ENCODE results near the gene PSMB3.
A peak's percentile ranks its signal among the peaks of the same experiment; 100 is the strongest.
"Not testable (repeated sequence)": the region's sequence is repeated elsewhere in the genome, so short reads cannot be mapped to it uniquely, and the experiment has no call there.

Gene PSMB3

DNA sequence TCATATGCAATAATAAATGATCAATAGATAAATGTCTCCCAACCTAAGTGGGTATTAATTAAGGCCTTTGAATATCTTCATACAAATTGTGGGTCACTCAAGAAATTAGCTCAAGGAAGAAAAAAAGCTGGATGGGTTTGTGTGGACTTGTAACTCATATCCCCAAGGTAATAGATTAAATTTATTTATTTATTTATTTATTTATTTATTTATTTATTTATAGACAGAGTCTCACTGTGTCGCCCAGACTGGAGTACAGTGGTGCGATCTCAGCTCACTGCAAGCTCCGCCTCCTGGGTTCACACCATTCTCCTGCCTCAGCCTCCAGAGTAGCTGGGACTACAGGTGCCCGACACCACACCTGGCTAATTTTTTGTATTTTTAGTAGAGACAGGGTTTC, 35.5 kb downstream of the PSMB3 start:
- WGBS, 2 experiments (ENCODE audit: insufficient coverage in 2 of 2), result 96 to 100% methylated on average over 3 to 4 of the region's 4 CpGs
- H3K4me1 ChIP-seq (ENCODE audit: control insufficient read depth, insufficient read depth, low read length, poor library complexity, severe bottlenecking), result peaks cover 13% of the 10 kb centered on the region
- H3K36me3 ChIP-seq (ENCODE audit: control insufficient read depth, insufficient read depth, low read length), result peaks cover 63% of the 10 kb centered on the region

DNA sequence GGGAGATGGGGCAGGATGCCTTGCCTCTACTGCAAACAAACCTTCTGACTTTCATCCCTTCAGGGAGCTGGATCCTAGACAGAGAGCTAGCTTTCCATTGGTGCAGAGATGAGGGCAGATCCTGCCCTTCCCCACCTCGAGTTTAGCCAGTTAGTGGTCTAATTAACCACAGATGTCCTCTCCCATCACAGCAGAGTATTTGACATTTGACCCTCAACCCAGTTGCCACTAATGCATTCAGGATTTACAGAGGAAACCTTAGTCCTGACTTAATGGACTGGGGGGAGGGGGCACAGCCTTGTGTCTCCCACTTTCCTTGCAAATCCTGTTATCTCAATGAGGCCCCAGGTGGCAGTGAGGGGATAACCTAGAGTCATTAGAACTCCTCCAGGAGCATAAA, 36.6 kb downstream of the PSMB3 start:
- no peaks in the 10 kb centered on the region for H3K9me3 ChIP-seq (ENCODE audit: control insufficient read depth, low read length)
- peaks cover 59% of the 10 kb centered on the region for H3K36me3 ChIP-seq (ENCODE audit: control insufficient read depth, insufficient read depth, low read length)
- peaks cover 13% of the 10 kb centered on the region for H3K4me1 ChIP-seq (ENCODE audit: control insufficient read depth, insufficient read depth, low read length, poor library complexity, severe bottlenecking)
- H3K4me3 ChIP-seq (ENCODE audit: extremely low read depth, insufficient read depth, low read length, poor library complexity, severe bottlenecking), result no peak overlapping the region
- peak overlapping the region; percentile 11 for H3K27ac ChIP-seq (ENCODE audit: low read depth, low read length, severe bottlenecking)
- 0% methylated on average over 1 of the region's 1 CpG for WGBS, 2 experiments (ENCODE audit: insufficient coverage in 2 of 2)

More for the DNA sequence above, 35.5 kb downstream of the PSMB3 start:
- not testable (repeated sequence) for H3K27ac ChIP-seq (ENCODE audit: low read depth, low read length, severe bottlenecking); H3K4me3 ChIP-seq (ENCODE audit: extremely low read depth, insufficient read depth, low read length, poor library complexity, severe bottlenecking); H3K9me3 ChIP-seq (ENCODE audit: control insufficient read depth, low read length)

DNA sequence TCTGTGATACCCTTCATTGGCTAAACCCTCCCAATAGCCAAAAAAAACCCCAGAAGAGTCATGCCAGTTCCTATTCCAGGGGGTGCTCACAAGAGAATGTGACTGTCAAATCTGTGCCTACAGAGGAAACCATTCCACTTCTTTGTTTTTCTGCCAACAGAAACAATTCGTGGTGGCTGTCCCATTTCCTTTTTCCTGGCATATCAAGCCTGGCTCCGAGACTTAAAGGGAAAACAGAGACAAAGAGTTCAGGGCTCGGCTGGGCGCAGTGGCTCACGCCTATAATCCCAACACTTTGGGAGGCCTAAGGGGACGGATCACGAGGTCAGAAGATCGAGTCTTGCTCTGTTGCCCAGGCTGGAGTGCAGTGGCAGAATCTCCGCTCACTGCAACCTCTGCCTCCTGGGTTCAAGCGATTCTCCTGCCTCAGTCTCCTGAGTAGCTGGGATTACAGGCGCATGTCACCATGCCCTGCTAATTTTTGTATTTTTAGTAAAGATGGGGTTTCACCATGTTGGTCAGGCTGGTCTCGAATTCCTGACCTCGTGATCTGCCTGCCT, 37.7 kb downstream of the PSMB3 start:
- H3K9me3 ChIP-seq (ENCODE audit: control insufficient read depth, low read length); H3K4me3 ChIP-seq (ENCODE audit: extremely low read depth, insufficient read depth, low read length, poor library complexity, severe bottlenecking); H3K27ac ChIP-seq (ENCODE audit: low read depth, low read length, severe bottlenecking): not testable (repeated sequence)
- WGBS, 2 experiments (ENCODE audit: insufficient coverage in 2 of 2), result 76 to 94% methylated on average over 8 to 12 of the region's 13 CpGs
- H3K4me1 ChIP-seq (ENCODE audit: control insufficient read depth, insufficient read depth, low read length, poor library complexity, severe bottlenecking), result peaks cover 13% of the 10 kb centered on the region
- peaks cover 59% of the 10 kb centered on the region for H3K36me3 ChIP-seq (ENCODE audit: control insufficient read depth, insufficient read depth, low read length)

DNA sequence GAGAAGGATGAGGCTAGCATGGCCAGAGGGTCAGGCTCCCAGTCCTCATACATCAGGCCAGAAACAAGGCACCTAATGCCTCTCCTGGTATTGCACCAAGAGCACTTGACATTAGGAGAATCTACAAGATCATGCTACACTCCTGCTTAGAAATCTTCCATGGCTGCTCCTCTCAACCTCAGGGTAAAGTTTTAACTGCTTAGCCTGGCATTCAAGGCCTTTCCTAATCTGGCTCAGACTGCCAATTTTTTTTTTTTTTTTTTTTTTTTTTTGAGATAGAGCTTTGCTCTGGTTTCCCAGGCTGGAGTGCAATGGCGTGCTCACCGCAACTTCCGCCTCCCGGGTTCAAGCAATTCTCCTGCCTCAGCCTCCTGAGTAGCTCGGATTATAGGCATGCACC, 38.6 kb downstream of the PSMB3 start:
- no CpG with 5 or more reads among the region's 5 CpGs for WGBS, 2 experiments (ENCODE audit: insufficient coverage in 2 of 2)
- no peak overlapping the region for H3K27ac ChIP-seq (ENCODE audit: low read depth, low read length, severe bottlenecking)
- H3K4me1 ChIP-seq (ENCODE audit: control insufficient read depth, insufficient read depth, low read length, poor library complexity, severe bottlenecking), result peaks cover 10% of the 10 kb centered on the region
- H3K36me3 ChIP-seq (ENCODE audit: control insufficient read depth, insufficient read depth, low read length), result peaks cover 59% of the 10 kb centered on the region
- H3K4me3 ChIP-seq (ENCODE audit: extremely low read depth, insufficient read depth, low read length, poor library complexity, severe bottlenecking), result no peak overlapping the region
- H3K9me3 ChIP-seq (ENCODE audit: control insufficient read depth, low read length), result no peaks in the 10 kb centered on the region

DNA sequence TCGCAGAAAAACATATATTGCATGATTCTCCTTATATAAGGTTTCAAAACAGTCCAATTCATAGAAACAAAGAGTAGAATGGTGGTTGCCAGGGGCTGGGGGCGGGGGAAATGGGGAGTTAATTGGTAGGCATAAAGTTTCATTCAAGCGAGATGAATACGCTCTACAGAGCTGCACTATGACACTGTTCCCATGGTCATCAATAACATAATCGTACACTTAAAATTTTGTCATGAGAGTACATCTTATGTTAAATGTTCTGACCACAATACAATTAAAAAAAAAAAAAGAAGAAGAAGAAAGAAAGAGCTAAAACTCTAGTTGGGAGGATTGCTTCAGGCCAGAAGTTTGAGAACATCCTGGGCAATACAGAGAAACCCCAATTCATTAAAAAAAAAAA, 41.7 kb downstream of the PSMB3 start:
- Histone ChIP-seq H3K36me3 (ENCODE audit: control insufficient read depth, insufficient read depth, low read length) (peaks cover 60% of the 10 kb centered on the region), H3K4me3 (ENCODE audit: extremely low read depth, insufficient read depth, low read length, poor library complexity, severe bottlenecking) (no peak overlapping the region), H3K27ac (ENCODE audit: low read depth, low read length, severe bottlenecking) (no peak overlapping the region), H3K9me3 (ENCODE audit: control insufficient read depth, low read length) (no peaks in the 10 kb centered on the region), H3K4me1 (ENCODE audit: control insufficient read depth, insufficient read depth, low read length, poor library complexity, severe bottlenecking) (peaks cover 21% of the 10 kb centered on the region)
- 100% methylated on average over 1 of the region's 5 CpGs; no CpG with 5 or more reads in 1 of the 2 experiments for WGBS, 2 experiments (ENCODE audit: insufficient coverage in 2 of 2)

DNA sequence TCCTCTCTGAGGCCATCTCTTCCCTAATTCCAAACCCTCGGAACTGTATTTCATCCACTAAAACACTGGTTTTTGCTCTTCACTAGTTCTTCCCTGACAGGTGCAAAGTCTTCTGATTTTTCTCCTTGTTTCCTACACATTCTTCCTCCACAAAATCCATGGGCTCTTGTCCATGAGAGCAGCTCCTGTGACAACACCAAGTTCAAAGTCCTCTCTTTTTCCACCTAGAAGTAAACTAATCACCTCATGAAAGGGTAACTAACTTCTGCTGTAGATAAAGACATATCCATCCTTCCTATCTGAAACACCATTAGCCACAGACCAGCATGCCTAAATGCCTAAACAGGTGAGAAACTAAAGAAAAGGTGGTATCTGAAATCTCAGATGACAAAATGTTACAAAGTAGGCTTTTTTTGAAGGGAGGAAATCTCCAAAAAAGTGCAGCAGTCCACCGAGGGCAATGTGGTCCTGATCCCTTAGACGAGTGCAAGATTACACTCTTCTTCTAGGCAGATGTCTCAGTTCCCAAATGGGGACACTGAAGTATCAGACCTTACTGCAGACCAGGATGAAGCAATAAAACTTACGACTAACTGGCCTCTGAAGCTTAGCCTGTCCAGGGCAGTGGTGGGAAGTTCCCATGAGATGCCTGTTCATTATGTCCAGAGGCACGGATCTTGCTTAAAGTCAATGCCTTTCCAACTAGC, 44.1 kb downstream of the PSMB3 start:
- Histone ChIP-seq H3K4me1 (ENCODE audit: control insufficient read depth, insufficient read depth, low read length, poor library complexity, severe bottlenecking) (peaks cover 15% of the 10 kb centered on the region), H3K36me3 (ENCODE audit: control insufficient read depth, insufficient read depth, low read length) (peaks cover 60% of the 10 kb centered on the region), H3K4me3 (ENCODE audit: extremely low read depth, insufficient read depth, low read length, poor library complexity, severe bottlenecking) (peak overlapping the region; percentile 2), H3K9me3 (ENCODE audit: control insufficient read depth, low read length) (no peaks in the 10 kb centered on the region), H3K27ac (ENCODE audit: low read depth, low read length, severe bottlenecking) (no peak overlapping the region)
- WGBS, 2 experiments (ENCODE audit: insufficient coverage in 2 of 2), result 96 to 98% methylated on average over 4 to 5 of the region's 5 CpGs

DNA sequence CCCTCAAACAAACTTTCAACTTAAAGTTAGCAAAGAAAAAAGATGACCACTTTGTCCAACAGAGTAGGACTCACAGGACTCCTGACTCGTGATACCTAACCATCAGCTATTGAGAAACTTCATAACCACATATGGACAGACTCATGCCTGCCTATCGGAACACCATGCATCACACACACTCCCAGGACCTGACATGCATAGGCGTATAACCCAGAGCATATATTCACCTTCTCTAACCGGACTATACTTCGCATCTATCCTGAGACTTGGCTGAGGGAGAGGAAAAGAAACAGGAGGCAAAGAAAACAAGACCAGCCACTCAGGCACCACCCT, 44.6 kb downstream of the PSMB3 start:
- Histone ChIP-seq H3K4me1 (ENCODE audit: control insufficient read depth, insufficient read depth, low read length, poor library complexity, severe bottlenecking) (peaks cover 15% of the 10 kb centered on the region), H3K36me3 (ENCODE audit: control insufficient read depth, insufficient read depth, low read length) (peaks cover 64% of the 10 kb centered on the region)

DNA sequence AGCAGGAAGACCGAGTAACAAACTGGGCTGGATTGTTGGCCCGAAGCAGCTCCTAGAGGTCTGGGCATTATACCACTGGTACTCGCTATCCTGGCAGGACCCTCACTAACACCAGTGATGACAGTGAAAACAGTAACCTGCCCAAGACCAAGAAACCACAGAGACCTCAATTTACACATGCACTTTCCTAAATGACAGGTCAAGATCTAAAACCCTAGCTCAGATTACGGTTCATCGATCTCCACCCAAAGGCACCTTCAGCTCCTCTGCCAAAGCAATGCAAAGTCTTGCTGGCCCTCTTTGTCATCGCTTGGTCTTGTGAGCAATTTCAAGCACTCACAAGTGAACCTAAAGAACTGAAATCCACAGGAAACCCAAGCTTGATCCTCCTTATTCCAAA, 45.3 kb downstream of the PSMB3 start:
- H3K36me3 ChIP-seq (ENCODE audit: control insufficient read depth, insufficient read depth, low read length), result peaks cover 64% of the 10 kb centered on the region
- peaks cover 15% of the 10 kb centered on the region for H3K4me1 ChIP-seq (ENCODE audit: control insufficient read depth, insufficient read depth, low read length, poor library complexity, severe bottlenecking)
- no peak overlapping the region for H3K27ac ChIP-seq (ENCODE audit: low read depth, low read length, severe bottlenecking)
- H3K9me3 ChIP-seq (ENCODE audit: control insufficient read depth, low read length), result no peaks in the 10 kb centered on the region
- WGBS, 2 experiments (ENCODE audit: insufficient coverage in 2 of 2), result 86 to 89% methylated on average over 5 to 6 of the region's 6 CpGs
- H3K4me3 ChIP-seq (ENCODE audit: extremely low read depth, insufficient read depth, low read length, poor library complexity, severe bottlenecking), result peak overlapping the region; percentile 80

More for the DNA sequence above, 44.6 kb downstream of the PSMB3 start:
- 91 to 100% methylated on average over 3 of the region's 5 CpGs for WGBS, 2 experiments (ENCODE audit: insufficient coverage in 2 of 2)
- Histone ChIP-seq H3K9me3 (ENCODE audit: control insufficient read depth, low read length) (no peaks in the 10 kb centered on the region), H3K27ac (ENCODE audit: low read depth, low read length, severe bottlenecking) (no peak overlapping the region), H3K4me3 (ENCODE audit: extremely low read depth, insufficient read depth, low read length, poor library complexity, severe bottlenecking) (peak overlapping the region; percentile 2)

DNA sequence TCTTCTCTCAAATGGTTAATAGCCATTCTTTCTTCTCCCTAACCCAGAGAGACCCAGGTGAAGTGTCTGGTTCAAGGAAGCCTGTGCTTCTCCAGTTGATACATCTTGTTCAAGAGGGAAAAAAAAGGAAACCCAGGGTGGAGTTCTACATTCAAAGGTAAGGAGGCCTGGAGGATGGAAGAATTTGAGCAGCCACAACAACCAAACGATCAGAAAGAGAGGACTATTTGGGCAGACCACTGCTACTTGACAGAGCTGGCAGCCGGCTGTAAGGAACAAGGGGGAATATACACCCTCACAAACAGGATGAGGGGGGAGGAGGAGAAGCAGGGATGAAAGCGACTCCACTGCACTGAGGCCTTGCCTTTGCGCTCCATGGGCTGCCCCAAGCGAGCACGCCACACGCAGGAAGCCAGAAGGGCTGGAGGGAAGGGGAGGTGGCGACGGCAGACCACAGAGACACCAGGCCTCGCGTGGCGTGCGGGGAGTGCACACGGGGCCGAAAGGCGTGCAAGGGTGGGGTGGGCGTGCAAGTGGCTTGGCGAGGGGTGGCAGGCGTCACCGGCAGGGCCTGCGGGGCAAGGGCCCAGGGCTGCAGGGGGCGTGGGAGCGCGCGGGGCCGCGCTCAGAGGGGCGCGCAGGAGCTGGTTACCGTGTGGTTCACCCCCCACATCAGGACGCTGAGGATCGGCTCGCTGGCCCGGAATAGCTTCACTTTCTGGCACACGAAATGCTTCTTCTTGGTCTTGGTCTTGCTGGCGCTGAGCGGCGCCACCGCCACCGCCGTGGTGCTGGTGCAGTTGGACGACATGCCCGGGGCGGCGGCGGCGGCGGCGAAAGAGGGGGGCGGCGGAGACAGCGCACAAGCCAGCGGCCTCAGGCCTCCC, 46.3 kb downstream of the PSMB3 start:
- peak overlapping the region; percentile 80 for H3K4me3 ChIP-seq (ENCODE audit: extremely low read depth, insufficient read depth, low read length, poor library complexity, severe bottlenecking)
- H3K36me3 ChIP-seq (ENCODE audit: control insufficient read depth, insufficient read depth, low read length), result peaks cover 70% of the 10 kb centered on the region
- WGBS, 2 experiments (ENCODE audit: insufficient coverage in 2 of 2), result 0 to 1% methylated on average over 35 to 47 of the region's 53 CpGs
- peaks cover 15% of the 10 kb centered on the region for H3K4me1 ChIP-seq (ENCODE audit: control insufficient read depth, insufficient read depth, low read length, poor library complexity, severe bottlenecking)
- no peaks in the 10 kb centered on the region for H3K9me3 ChIP-seq (ENCODE audit: control insufficient read depth, low read length)
- peak overlapping the region; percentile 88 for H3K27ac ChIP-seq (ENCODE audit: low read depth, low read length, severe bottlenecking)

DNA sequence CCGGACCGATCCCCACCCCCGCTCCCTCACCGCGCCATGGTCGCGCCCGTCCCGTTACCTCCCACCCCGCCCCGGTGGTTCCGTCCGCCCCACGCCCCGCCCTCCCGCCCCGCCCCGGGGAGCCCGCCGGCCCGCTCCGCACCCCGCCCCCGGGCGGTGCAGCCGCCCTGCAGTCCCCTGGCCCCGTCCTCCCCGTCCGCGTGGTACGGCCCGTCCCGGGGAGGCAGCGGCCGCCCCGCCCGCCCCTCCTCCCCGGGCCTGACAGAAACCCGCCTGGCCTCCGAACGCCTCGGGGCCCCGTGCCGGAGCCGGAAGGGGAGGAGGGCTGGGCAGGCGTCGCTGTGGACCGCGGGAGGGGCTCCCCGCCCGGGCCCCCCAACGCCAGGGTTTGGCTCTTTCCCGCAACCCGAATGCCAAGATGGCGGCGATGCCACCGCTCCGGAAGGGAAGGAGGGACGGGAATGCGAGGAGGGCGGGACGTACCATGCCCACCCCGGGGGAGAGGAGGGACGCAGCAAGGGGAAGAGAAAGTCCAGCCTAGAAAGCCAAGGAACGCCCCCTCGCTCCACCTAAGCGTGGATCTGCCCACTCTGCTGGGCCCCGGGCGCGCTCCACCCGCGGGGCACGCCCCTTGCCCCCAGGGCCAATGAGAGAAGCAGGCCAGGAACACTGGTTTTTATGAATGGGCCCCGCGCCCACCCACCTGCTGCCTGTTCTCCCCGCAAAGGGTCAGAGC, 47.1 kb downstream of the PSMB3 start, which contains the start of gene PIP4K2B:
Gene PIP4K2B (minus strand): TSS at position 56 of the 736 bp plus-strand sequence. CDS start 132 bp downstream, outside the sequence.
- peaks cover 69% of the 10 kb centered on the region for H3K36me3 ChIP-seq (ENCODE audit: control insufficient read depth, insufficient read depth, low read length)
- peak within 1 kb of the TSS; percentile 80 for H3K4me3 ChIP-seq (ENCODE audit: extremely low read depth, insufficient read depth, low read length, poor library complexity, severe bottlenecking)
- H3K4me1 ChIP-seq (ENCODE audit: control insufficient read depth, insufficient read depth, low read length, poor library complexity, severe bottlenecking), result peaks cover 15% of the 10 kb centered on the region
- peak within 1 kb of the TSS; percentile 100 for H3K27ac ChIP-seq (ENCODE audit: low read depth, low read length, severe bottlenecking)
- no peaks in the 10 kb centered on the region for H3K9me3 ChIP-seq (ENCODE audit: control insufficient read depth, low read length)
- 1% methylated on average over 34 to 35 of the region's 76 CpGs for WGBS, 2 experiments (ENCODE audit: insufficient coverage in 2 of 2)
